HG02943 (cell line): ENCODE data around the gene OR2A12.
"Not testable (repeated sequence)": the region's sequence is repeated elsewhere in the genome, so short reads cannot be mapped to it uniquely, and the experiment has no call there.

Experiments used
- ATAC-seq: cut with Tn5 transposase; IDR thresholded peaks from one replicate; pipeline ENCODE4 v1.9.1; 2021; ENCODE audit warnings: mild to moderate bottlenecking, low read depth, moderate library complexity; ENCODE audit not compliant: unreplicated experiment

The OR2A12 gene, protein sequence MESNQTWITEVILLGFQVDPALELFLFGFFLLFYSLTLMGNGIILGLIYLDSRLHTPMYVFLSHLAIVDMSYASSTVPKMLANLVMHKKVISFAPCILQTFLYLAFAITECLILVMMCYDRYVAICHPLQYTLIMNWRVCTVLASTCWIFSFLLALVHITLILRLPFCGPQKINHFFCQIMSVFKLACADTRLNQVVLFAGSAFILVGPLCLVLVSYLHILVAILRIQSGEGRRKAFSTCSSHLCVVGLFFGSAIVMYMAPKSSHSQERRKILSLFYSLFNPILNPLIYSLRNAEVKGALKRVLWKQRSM

GRCh38 chr7:144085978-144086377, at the start of gene OR2A12:
OR2A12 (plus strand) TSS chr7:144086278; CDS start chr7:144095108, 8,830 bp downstream.
- no peak for ATAC-seq

- ATAC-seq: no peak
Measured at GRCh38 chr7:144036302-144036885, 49.7 kb upstream of the OR2A12 start.

- ATAC-seq: no peak
Measured at GRCh38 chr7:144037414-144038035, 48.6 kb upstream of the OR2A12 start.

DNA sequence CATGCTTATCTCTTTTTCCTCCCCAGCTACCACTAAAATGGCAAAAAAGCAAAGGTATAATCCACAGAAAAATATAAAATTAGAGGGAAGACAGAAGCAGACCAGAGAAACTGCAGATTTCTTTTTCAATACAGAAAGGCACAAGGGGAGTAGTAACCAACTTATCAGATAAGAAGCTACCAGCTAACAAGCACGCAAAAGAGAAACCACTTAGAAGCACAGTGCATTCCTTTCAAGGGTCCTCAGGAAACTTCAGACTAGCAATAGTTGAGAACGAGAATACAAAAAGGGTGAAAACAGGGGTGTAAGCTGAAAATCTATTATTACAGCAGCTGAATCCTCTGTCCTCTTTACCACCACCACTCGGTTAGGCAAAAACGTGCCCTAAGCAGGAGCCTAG, 47.2 kb upstream of the OR2A12 start:
- ATAC-seq: no peak

DNA sequence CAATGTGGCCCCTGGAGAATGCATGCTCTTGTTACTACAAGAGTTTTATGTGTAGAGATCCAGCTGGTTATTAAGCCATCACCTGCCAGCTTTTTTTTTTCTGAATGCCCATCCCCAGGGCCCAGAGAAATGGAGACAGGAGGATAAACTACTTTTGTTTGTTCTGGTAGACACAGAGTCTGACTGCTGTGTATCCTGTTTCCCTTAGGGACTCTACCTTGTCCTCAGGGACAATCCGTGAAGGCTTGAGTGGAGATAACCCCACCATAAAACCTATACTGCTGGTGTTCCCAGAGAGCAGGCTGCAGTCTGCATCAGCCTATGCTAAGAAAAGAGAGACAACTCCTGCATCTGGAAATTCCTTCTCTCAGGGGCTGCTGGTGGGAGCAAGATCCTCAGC, 37.4 kb upstream of the OR2A12 start, which contains the start of gene OR2A5:
Gene OR2A5, plus strand, starts transcription at position 301 of the 400 bp plus-strand sequence. CDS start 1,454 bp downstream, outside the sequence.
- no peak for ATAC-seq

- ATAC-seq: no peak
Measured at GRCh38 chr7:144049491-144049890, 36.6 kb upstream of the OR2A12 start.

DNA sequence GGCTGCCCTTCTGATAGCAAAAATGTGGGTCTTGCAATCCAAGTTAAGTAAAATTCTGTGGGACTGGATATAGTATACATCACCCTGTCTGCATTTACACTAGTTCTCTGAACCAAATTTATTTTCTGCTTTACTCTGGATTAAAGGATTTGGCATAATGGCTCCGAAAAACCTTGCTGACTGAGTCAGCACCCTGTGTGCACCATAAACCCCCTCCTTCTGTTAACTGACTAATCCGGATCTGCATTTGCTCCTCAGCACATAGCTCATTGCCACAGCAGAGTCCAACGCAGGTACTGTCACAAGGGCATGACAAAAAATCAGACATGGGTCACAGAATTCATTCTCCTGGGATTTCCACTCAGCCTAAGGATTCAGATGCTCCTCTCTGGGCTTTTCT, 36.0 kb upstream of the OR2A12 start:
- no peak for ATAC-seq

DNA sequence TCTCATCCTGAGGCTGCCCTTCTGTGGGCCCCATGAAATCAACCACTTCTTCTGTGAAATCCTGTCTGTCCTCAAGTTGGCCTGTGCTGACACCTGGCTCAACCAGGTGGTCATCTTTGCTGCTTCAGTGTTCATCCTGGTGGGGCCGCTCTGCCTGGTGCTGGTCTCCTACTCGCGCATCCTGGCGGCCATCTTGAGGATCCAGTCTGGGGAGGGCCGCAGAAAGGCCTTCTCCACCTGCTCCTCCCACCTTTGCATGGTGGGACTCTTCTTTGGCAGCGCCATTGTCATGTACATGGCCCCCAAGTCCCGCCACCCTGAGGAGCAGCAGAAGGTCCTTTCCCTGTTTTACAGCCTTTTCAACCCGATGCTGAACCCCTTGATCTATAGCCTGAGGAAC, 35.2 kb upstream of the OR2A12 start:
- not testable (repeated sequence) for ATAC-seq

DNA sequence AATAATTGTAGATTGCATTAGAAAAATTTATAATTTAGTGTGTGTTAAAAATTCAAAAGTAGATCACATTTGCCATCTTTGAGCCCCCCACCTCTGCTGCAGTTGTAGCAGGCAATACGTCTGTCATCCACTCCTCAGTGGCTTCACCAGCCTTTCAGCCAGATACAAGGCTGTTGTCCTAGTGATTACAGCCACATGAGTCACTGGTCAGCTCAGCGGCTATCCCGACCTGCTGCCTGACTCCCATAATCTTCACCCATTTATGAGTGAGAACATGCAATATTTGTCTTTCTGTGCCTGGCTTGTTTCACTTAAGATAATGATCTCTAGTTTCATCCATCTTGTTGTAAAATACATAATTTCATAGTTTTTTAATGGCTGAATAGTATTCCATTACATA, 28.1 kb upstream of the OR2A12 start:
- ATAC-seq: no peak

- ATAC-seq: no peak
Measured at GRCh38 chr7:144063710-144064109, 22.4 kb upstream of the OR2A12 start.

DNA sequence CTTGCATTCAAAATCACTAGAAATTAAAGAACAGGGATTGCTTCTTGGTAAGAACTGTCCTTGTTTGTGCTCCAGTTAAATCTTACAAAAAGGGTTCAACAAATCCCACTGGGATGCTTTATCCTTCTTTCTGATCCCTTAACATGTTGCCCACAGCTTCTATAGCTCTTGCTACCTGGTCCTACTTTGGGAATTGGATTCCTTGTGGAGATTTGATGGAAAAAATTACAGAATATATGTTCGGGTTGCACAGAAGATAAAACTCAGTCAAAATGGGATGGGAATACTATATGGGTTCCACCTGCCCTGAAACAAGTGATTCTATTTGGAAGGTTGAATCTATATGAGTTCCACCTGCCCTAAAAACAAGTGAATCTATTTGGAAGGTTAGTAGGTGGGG, 16.6 kb upstream of the OR2A12 start, which contains the start of gene OR2A25:
Gene OR2A25, plus strand, starts transcription at position 301 of the 400 bp plus-strand sequence. CDS start 4,409 bp downstream, outside the sequence.
- no peak for ATAC-seq

- no peak for ATAC-seq
Measured at GRCh38 chr7:144069953-144070352, 16.1 kb upstream of the OR2A12 start.

DNA sequence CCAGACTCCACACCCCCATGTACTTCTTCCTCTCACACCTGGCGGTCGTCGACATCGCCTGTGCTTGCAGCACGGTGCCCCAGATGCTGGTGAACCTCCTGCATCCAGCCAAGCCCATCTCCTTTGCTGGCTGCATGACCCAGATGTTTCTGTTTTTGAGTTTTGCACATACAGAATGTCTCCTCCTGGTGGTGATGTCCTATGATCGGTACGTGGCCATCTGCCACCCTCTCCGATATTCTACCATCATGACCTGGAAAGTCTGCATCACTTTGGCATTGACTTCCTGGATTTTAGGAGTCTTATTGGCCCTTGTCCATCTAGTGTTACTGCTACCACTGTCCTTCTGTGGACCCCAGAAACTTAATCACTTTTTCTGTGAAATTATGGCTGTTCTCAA, 11.7 kb upstream of the OR2A12 start:
- no peak for ATAC-seq

DNA sequence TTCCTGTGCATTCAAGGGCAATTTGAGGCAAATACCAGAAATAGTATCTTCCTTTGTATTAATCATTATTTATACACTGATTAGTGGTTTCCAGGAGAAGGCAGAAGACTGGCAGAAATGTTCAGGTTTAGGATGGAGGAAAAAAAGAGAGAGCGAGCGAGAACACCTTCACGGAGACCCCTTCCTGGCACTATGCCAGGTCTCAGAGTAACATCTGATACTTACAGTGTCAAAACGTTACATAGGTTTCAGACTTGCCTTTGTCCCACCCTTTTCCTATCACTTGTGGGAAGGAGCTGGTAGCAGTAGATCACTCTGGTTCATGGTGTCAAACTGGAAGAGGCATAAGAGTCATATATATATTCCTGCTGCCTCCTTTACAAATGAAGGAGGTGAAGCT, 652 bp downstream of the OR2A12 start:
- no peak for ATAC-seq

DNA sequence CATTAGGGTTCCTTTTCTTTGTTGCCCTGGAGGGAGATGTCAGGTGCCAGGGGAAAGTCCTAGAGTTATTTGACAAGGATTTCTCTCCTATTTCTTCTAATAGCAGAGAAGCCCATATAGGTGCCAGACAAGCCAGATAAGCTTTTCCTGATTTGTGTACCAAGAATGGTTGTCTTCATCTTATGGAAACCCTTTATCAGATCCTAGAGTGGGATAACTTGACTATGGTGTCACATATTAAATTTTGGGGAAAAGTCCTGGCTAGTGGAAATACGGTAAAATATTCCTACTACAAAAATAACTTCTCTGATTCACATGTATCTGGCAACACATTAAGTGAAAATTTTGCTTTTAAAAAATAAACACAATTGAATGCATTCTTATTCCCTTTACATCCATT, 1.2 kb downstream of the OR2A12 start:
- ATAC-seq: no peak

DNA sequence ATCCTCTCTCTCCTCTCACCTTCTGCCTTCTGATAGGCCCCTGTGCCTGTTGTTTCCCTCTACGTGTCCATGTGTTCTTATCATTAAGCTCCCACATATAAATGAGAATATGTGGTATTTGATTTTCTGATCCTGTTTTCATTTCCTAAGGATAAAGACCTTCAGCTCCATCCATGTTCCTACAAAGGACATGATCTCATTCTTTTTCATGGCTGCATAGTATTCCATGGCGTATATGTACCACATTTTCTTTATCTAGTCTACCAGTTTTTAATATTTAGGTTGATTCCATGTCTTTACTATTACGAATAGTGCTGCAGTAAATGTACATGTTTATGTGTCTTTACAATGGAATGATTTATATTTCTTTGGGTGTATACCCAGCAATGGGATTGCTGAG, 4.6 kb downstream of the OR2A12 start:
- no peak for ATAC-seq

DNA sequence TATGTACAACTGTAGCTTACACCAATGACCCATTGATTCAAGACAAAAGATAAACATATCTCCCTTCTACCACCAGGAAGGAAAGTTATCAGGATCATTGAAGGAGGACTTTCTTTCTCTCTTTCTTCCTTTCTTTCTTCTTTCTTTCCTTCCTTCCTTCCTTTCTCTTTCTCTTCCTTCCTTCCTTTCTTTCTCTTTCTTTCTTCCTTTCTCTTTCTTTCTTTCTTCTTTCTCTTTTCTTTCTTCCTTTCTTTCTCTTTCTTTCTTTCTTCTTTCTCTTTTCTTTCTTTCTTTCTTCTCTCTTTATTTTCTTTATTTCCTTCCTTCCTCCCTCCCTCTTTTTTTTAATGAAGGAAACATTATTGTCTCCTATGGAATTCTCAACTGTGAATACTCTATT, 12.7 kb downstream of the OR2A12 start:
- ATAC-seq: no peak

- no peak for ATAC-seq
Measured at GRCh38 chr7:144100607-144101006, 14.5 kb downstream of the OR2A12 start.

DNA sequence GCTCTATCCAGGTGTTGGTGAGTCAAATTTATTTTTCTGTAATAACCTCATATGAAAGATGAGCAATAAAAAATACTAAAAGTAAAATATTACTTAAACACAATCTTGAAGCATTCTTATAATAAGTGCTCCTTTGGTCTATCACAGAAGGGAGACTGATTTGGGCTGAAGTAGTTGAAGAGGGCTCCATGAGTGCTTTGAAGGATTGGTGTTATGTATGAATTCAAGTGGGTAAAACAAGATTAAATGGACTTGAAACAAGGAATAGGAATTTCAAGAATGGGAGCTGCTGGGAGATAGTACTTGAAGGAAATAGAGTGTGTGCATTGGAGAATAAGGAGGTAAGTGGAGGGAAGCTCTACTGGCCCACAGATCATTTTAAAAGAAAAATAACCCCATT, 16.0 kb downstream of the OR2A12 start:
- ATAC-seq: no peak

DNA sequence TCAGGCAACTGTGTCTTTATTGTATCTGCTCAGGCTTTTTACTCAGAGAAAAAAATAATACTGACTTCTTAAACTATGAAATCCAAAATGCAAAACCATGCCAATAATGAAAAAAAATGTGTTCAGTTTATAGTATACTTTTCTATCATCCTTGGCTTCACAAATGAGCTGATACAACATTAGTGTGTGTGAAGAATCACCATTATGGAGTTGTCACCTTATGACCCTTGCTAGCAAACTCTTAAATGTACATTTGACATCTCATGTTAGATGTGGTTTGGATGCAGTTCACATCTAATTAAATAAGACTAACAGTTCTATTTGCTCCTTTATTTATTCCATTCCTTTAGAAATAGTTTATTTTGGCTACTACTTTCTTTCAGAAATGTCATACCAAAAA, 19.1 kb downstream of the OR2A12 start:
- no peak for ATAC-seq

DNA sequence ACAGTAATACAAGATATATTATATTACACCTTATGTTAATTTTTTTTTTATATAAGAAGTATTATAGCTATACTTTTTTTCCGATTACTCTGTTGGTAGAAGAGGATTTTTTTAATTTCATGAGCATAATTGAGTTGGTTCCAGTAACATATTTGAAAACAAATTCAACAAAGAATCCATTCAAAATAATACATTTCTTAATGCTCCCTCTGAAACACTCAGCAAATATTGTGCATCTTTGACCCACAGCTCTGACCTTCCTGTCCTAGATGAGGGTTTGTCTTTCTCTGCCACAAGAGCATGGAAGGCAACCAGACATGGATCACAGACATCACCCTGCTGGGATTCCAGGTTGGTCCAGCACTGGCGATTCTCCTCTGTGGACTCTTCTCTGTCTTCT, 23.2 kb downstream of the OR2A12 start, which contains the start of gene OR2A2:
Gene OR2A2, plus strand, starts transcription at position 301 of the 400 bp plus-strand sequence. Its CDS starts 0 bp downstream, at position 301.
- ATAC-seq: no peak

GRCh38 chr7:144110272-144110671, 24.2 kb downstream of the OR2A12 start:
- ATAC-seq: no peak
